Mesodermal cell (in vitro differentiated cells): ENCODE data around the gene NTF3.

Source experiments
- H3K27ac ChIP-seq: 2 replicates; pipeline ENCODE4 v1.7.0; 2013; ENCODE audit warnings: mild to moderate bottlenecking, low read depth, low read length, moderate library complexity; ENCODE audit not compliant: severe bottlenecking
- H3K36me3 ChIP-seq: 2 replicates; pipeline ENCODE4 v1.7.1; 2013; ENCODE audit warnings: mild to moderate bottlenecking, low read length, moderate library complexity; ENCODE audit not compliant: control insufficient read depth, insufficient read depth
- H3K4me1 ChIP-seq: one replicate; pipeline ENCODE4 v1.7.1; 2013; ENCODE audit warnings: mild to moderate bottlenecking, low read length; ENCODE audit not compliant: insufficient read depth, control insufficient read depth, poor library complexity, severe bottlenecking
- H3K4me3 ChIP-seq: 2 replicates; pipeline ENCODE4 v1.7.0; 2013; ENCODE audit warnings: low read length, control low read depth, mild to moderate bottlenecking; ENCODE audit not compliant: insufficient read depth, poor library complexity, severe bottlenecking; ENCODE audit errors: extremely low read depth
- H3K9me3 ChIP-seq: 2 replicates; pipeline ENCODE4 v1.7.1; 2013; ENCODE audit warnings: mild to moderate bottlenecking, low read length, moderate library complexity; ENCODE audit not compliant: control insufficient read depth
- WGBS, 2 experiments: methylation state at CpG; one replicate each; pipeline ENCODE4 v1.1.5; 2013; ENCODE audit warnings: missing lambda C conversion rate in 2 of 2; ENCODE audit not compliant: insufficient coverage in 2 of 2; 5-methylcytosine and 5-hydroxymethylcytosine counted together

NTF3 gene

DNA sequence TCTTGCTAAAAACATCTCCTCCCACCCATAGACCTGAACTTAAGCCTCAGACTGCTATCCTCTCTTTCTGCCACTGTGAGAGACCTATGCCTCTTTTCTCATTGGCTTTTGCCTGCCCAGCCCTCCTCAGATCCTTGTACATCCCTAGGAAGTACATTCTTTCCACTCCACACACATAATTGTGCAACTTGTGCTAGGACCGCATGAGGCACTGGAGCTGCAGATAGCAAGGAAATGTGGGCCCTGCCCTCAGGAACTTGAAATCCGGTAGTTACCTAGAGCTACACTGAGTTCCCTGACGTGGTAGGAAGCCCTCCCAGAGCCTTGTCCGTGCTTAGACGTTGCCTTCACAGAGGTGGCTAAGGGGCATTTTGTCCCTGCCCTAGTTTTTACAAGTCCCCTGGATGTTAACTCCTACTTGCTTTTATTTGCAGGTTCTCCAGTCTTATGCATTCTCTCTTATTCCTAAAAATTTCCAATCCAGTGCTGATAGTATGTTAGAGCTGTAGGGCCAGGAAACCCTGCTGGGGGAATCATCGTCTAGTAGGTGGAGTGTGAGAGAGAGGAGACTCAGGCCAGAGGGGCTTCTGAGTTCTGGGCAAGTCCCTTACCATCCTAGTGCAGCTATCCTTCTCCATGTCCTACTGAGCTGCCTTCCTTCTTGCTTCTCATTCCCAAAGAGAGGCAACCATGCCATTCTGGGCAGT, 41.3 kb downstream of the NTF3 start:
- Histone ChIP-seq H3K4me3 (no peak overlapping the region), H3K9me3 (no peaks in the 10 kb centered on the region), H3K4me1 (no peaks in the 10 kb centered on the region), H3K27ac (no peak overlapping the region), H3K36me3 (no peaks in the 10 kb centered on the region)
- WGBS, 2 experiments = 80 to 93% methylated on average over 5 to 6 of the region's 6 CpGs

DNA sequence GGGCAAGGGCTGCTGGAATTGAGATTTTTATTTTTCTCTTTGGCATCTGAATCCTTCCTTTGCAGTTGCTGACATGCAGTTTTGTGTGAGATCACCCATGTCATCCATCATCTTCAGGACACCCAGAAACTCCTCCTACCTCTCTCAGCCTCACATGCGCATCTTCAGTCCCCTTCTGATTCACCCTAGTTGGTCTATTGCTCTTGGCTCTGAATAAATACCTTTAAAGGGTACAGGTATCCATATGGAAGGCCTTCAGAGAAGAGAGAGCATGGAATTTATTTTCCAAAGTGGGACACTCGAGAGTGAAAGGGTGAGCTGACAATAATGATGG, 41.8 kb downstream of the NTF3 start:
- Histone ChIP-seq H3K4me1 (no peaks in the 10 kb centered on the region), H3K9me3 (no peaks in the 10 kb centered on the region), H3K4me3 (no peak overlapping the region), H3K27ac (no peak overlapping the region), H3K36me3 (no peaks in the 10 kb centered on the region)
- WGBS, 2 experiments = 50 to 85% methylated on average over 2 of the region's 2 CpGs

DNA sequence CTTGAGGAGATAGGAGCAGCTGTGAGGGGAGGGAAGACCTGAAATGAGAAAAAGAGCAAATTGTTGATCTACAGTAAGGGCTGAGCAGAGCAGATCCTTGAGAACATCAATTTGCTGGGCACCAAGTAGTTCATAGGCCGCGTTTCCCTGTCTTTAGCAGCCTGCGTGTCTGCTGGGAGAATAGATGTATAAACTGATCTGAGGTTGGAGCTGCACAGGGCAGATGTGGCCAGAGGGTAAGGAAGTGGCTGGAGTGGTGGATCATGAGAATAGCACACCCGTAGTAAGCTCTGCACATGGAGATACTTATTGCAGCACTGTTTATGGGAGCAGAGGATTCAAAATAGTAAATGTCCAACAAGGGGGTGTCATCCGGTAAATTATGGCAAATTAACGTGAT, 44.4 kb downstream of the NTF3 start:
- Histone ChIP-seq H3K4me1 (peaks cover 4% of the 10 kb centered on the region), H3K9me3 (no peaks in the 10 kb centered on the region), H3K27ac (no peak overlapping the region), H3K36me3 (no peaks in the 10 kb centered on the region), H3K4me3 (no peak overlapping the region)
- 89 to 98% methylated on average over 5 to 6 of the region's 6 CpGs for WGBS, 2 experiments

DNA sequence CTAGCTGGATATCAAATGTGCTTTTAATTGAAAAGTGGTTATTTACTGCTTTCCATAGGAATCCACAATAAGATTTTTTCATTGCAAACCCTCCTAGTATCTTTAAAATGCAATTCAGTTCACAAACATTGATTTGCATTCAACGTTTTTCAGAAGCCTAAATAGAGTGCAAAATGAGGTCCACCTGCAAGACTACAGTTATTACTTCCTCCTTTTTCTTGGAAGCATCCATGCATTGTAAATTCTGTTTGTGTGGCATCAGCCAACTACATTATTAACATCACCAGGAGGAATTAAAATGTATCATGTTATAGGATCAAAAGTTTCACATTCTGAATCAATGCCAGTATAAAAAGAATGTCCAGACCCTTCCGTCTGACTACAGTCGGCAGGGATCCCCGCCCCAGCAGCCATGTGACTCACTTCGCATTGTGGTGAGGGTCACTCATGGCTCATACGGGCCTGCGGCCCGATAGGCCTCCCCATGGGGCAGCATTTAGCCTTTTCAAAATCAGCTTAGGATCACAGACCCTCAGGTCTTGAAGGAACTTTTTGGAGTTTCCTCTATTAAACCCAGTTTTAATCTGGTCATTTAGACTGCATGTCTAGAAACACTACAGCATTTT, 46.3 kb downstream of the NTF3 start:
- 48 to 78% methylated on average over 6 to 7 of the region's 8 CpGs for WGBS, 2 experiments
- peaks cover 4% of the 10 kb centered on the region for H3K4me1 ChIP-seq
- H3K36me3 ChIP-seq = no peaks in the 10 kb centered on the region
- H3K9me3 ChIP-seq = no peaks in the 10 kb centered on the region
- H3K4me3 ChIP-seq = no peak overlapping the region
- H3K27ac ChIP-seq = no peak overlapping the region

- 50 to 90% methylated on average over 1 to 2 of the region's 3 CpGs for WGBS, 2 experiments
- Histone ChIP-seq H3K27ac (no peak overlapping the region), H3K9me3 (no peaks in the 10 kb centered on the region), H3K36me3 (no peaks in the 10 kb centered on the region), H3K4me1 (peaks cover 4% of the 10 kb centered on the region), H3K4me3 (no peak overlapping the region)
Observed at GRCh38 chr12:5479761-5480160, 47.9 kb downstream of the NTF3 start.

GRCh38 chr12:5480218-5480937, 48.5 kb downstream of the NTF3 start:
- Histone ChIP-seq H3K9me3 (no peaks in the 10 kb centered on the region), H3K4me3 (no peak overlapping the region), H3K27ac (peak overlapping the region; percentile 57), H3K36me3 (no peaks in the 10 kb centered on the region), H3K4me1 (peaks cover 4% of the 10 kb centered on the region)
- 15% methylated on average over 14 to 15 of the region's 21 CpGs for WGBS, 2 experiments

DNA sequence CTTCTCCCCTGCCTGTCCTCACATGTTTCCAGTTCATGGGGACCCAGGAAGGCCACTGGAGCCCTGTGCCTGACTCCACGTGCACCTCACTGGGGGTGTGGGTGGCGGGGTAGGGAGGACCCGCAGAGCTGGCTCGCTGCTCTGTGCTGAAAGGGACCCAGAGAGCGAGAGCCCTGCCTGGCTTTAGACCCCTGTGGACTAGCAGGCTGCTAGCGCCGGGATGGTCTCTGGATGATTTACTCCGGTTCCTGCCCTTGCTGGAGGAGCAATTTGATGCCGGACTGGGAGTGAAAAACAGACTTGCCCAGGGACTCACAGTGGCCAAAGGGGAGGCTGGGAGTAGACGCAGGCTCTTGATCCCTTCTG, 49.0 kb downstream of the NTF3 start:
- Histone ChIP-seq H3K9me3 (no peaks in the 10 kb centered on the region), H3K4me1 (peaks cover 4% of the 10 kb centered on the region), H3K4me3 (no peak overlapping the region), H3K36me3 (no peaks in the 10 kb centered on the region), H3K27ac (peak overlapping the region; percentile 13)
- WGBS, 2 experiments = 16 to 19% methylated on average over 9 of the region's 10 CpGs

DNA sequence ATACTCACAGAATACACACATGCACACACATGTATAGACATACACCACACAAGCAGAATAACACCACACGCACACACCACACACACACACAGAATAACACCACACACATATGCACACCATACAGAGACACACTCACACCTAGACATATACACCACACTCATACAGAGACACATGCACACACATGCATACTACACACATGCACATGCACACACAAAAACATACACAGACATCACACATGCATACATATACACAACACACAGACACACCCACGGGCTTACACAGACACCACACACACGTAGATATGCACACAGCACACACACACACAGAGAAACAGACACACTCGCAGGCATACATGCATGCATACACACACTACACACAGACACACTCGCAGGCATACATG, 49.7 kb downstream of the NTF3 start:
- Histone ChIP-seq H3K36me3 (no peaks in the 10 kb centered on the region), H3K9me3 (no peaks in the 10 kb centered on the region), H3K4me3 (no peak overlapping the region), H3K27ac (no peak overlapping the region), H3K4me1 (peaks cover 4% of the 10 kb centered on the region)
- WGBS, 2 experiments = 60 to 87% methylated on average over 4 to 5 of the region's 5 CpGs

GRCh38 chr12:5484426-5484825, 52.5 kb downstream of the NTF3 start:
- Histone ChIP-seq H3K36me3 (no peaks in the 10 kb centered on the region), H3K27ac (no peak overlapping the region), H3K4me3 (no peak overlapping the region), H3K4me1 (peaks cover 24% of the 10 kb centered on the region), H3K9me3 (no peaks in the 10 kb centered on the region)
- 69% methylated on average over 3 of the region's 6 CpGs; no CpG with 5 or more reads in 1 of the 2 experiments for WGBS, 2 experiments

GRCh38 chr12:5485454-5485853, 53.5 kb downstream of the NTF3 start:
- Histone ChIP-seq H3K4me1 (peaks cover 23% of the 10 kb centered on the region), H3K36me3 (no peaks in the 10 kb centered on the region), H3K9me3 (no peaks in the 10 kb centered on the region), H3K4me3 (no peak overlapping the region), H3K27ac (no peak overlapping the region)
- WGBS, 2 experiments = 85 to 87% methylated on average over 3 to 4 of the region's 4 CpGs

GRCh38 chr12:5487076-5487475, 55.2 kb downstream of the NTF3 start:
- WGBS, 2 experiments = 77 to 94% methylated on average over 2 to 7 of the region's 7 CpGs
- no peak overlapping the region for H3K27ac ChIP-seq

More at GRCh38 chr12:5487076-5487475, 55.2 kb downstream of the NTF3 start:
- Histone ChIP-seq H3K4me3 (no peak overlapping the region), H3K36me3 (no peaks in the 10 kb centered on the region), H3K4me1 (peaks cover 23% of the 10 kb centered on the region), H3K9me3 (no peaks in the 10 kb centered on the region)
